K562 (cell line): ENCODE data around the gene SMG7. TPM values are rescaled to one million over a fixed set of nuclear protein-coding genes. Genes with fewer than 3 reads are reported as not detected.

Experiments used
- ATAC-seq: fragments of 200-7000 bp; cut with Tn5 transposase; 3 replicates; pipeline ENCODE4 v1.9.1; 2020; ENCODE audit warnings: moderate library complexity
- BruUV-seq: library from RNA; stranded (reverse); fragments of 400-500 nt; replicated peaks from 2 replicates; lab custom pipeline; 2021; lab: Mats Ljungman, UMichigan
- CTCF ChIA-PET: fragments of 300-600 bp; formaldehyde crosslinking; extraction: SDS; loops from one replicate; lab custom pipeline; 2021; ENCODE audit warnings: low intra/inter-chr PET ratio; lab: Yijun Ruan, JAX
- POLR2A ChIA-PET: fragments of 300-600, 350-650 bp; sonication (Branson Sonifier 250); formaldehyde crosslinking; extraction: SDS; loops from one replicate; lab custom pipeline; 2021; ENCODE audit warnings: antibody characterized with exemption, inconsistent platforms; lab: Yijun Ruan, JAX
- DNase-seq, 4 experiments: peaks; one replicate each; pipeline versions ENCODE4 v3.0.0 to v3.0.0-alpha.2; 2011 to 2018; ENCODE audit warnings: low spot score in 3 of 4, mixed read lengths in 3 of 4; ENCODE audit errors: extremely low read depth in 1 of 4
- FAIRE-seq: peaks from 2 replicates; lab custom pipeline; 2011; peaks lifted over from hg19 to GRCh38; lab: Jason Lieb, UNC
- H2AFZ ChIP-seq: 2 replicates; pipeline ENCODE4 v1.6.0; 2011; ENCODE audit warnings: low read depth, low read length, control low read depth, inconsistent platforms
- H3K27ac ChIP-seq: fragments of 200-600 bp; 3 replicates; pipeline ENCODE4 v1.8.0; 2011; ENCODE audit warnings: low read depth, mild to moderate bottlenecking, control low read depth, inconsistent platforms, low read length, moderate library complexity, mixed read lengths; ENCODE audit errors: extremely low read depth
- H3K27me3 ChIP-seq, 2 experiments: fragments of 300-600 bp in 1 of 2; 2 replicates in 1 of 2; 3 replicates in 1 of 2; pipeline versions ENCODE4 v1.6.0 to v1.8.0; 2011; ENCODE audit warnings: inconsistent platforms in 2 of 2, low read length in 2 of 2, mild to moderate bottlenecking in 1 of 2, mixed read lengths in 1 of 2, moderate library complexity in 1 of 2; ENCODE audit not compliant: control insufficient read depth in 2 of 2, insufficient read depth in 2 of 2
- H3K36me3 ChIP-seq: fragments of 300-600 bp; 3 replicates; pipeline ENCODE4 v1.8.0; 2011; ENCODE audit warnings: mild to moderate bottlenecking, low read length, inconsistent platforms; ENCODE audit not compliant: control insufficient read depth, insufficient read depth
- H3K4me1 ChIP-seq, 2 experiments: fragments of 200-600 bp in 1 of 2; replicated peaks in 1 of 2; 2 replicates in 1 of 2; 3 replicates in 1 of 2; pipeline versions ENCODE4 v1.5.1 to v1.8.0; 2011; ENCODE audit warnings: inconsistent platforms in 2 of 2, low read length in 2 of 2, mild to moderate bottlenecking in 1 of 2, mixed read lengths in 1 of 2, moderate library complexity in 1 of 2; ENCODE audit not compliant: control insufficient read depth in 2 of 2, insufficient read depth in 2 of 2
- H3K4me2 ChIP-seq: 2 replicates; pipeline ENCODE4 v1.6.1; 2011; ENCODE audit warnings: low read length, control low read depth, inconsistent platforms, mixed read lengths; ENCODE audit not compliant: insufficient read depth
- H3K4me3 ChIP-seq: fragments of 200-600 bp; sonication (generic), shearing (Covaris generic); 2 replicates; pipeline ENCODE4 v1.5.1; 2016; ENCODE audit warnings: control low read depth, inconsistent platforms
- H3K79me2 ChIP-seq: fragments of 200-600 bp; 3 replicates; pipeline ENCODE4 v1.8.0; 2011; ENCODE audit warnings: low read length, inconsistent platforms; ENCODE audit not compliant: control insufficient read depth, insufficient read depth
- H3K9ac ChIP-seq, 2 experiments: 2 replicates each; pipeline versions ENCODE4 v1.6.0 to v1.6.1; 2011; ENCODE audit warnings: low read depth in 2 of 2, low read length in 2 of 2, control low read depth in 1 of 2, inconsistent platforms in 1 of 2, mild to moderate bottlenecking in 1 of 2, mixed read lengths in 1 of 2; ENCODE audit not compliant: insufficient read depth in 1 of 2
- H3K9me1 ChIP-seq: one replicate; pipeline ENCODE4 v1.6.0; 2011; ENCODE audit warnings: inconsistent platforms, mild to moderate bottlenecking, low read length, moderate library complexity; ENCODE audit not compliant: control insufficient read depth, insufficient read depth
- H3K9me3 ChIP-seq: replicated peaks from 2 replicates; pipeline ENCODE4 v1.5.1; 2011; ENCODE audit warnings: low read depth, low read length, inconsistent platforms; ENCODE audit not compliant: control insufficient read depth, insufficient read depth
- H4K20me1 ChIP-seq: replicated peaks from 2 replicates; pipeline ENCODE4 v1.6.1; 2011; ENCODE audit warnings: low read length, inconsistent platforms, mixed read lengths; ENCODE audit not compliant: control insufficient read depth, insufficient read depth
- CEBPB ChIP-seq: fragments of 450-650 bp; IDR thresholded peaks from 2 replicates; pipeline ENCODE4 v1.6.1; 2016; ENCODE audit warnings: missing genetic modification characterization, missing compliant biosample characterization
- SMAD2 ChIP-seq: fragments of 150-350 bp; IDR thresholded peaks from 2 replicates; pipeline ENCODE4 v1.6.1; 2014; ENCODE audit warnings: low read depth, mild to moderate bottlenecking, low read length
- SNRNP70 ChIP-seq: fragments of 200-400 bp; formaldehyde crosslinking; optimal IDR thresholded peaks from 2 replicates; pipeline ENCODE3; 2017; ENCODE audit warnings: low read depth, low read length
- ZNF253 ChIP-seq: fragments of 250-450 bp; sonication (Bioruptor Pico); conservative IDR thresholded peaks from 2 replicates; pipeline ENCODE4 v1.6.1; 2021; ENCODE audit warnings: mild to moderate bottlenecking
- ZNF589 ChIP-seq: fragments of 200-800 bp; sonication (Bioruptor generic); IDR thresholded peaks from 2 replicates; pipeline ENCODE4 v1.6.1; 2016; ENCODE audit warnings: low read depth, missing genetic modification characterization, missing compliant biosample characterization
- ZNF592 ChIP-seq: fragments of 450-650 bp; IDR thresholded peaks from 2 replicates; pipeline ENCODE4 v1.6.1; 2017; ENCODE audit warnings: antibody characterized with exemption, mild to moderate bottlenecking
- WGBS: fragments of 100-300 bp; shearing (Covaris generic); methylation state at CpG from one replicate; pipeline ENCODE4 v1.1.6; 2016; ENCODE audit warnings: low coverage, mixed read lengths; ENCODE audit not compliant: insufficient coverage; ENCODE audit errors: missing lambda C conversion rate; 5-methylcytosine and 5-hydroxymethylcytosine counted together
- in situ Hi-C: fragments of 300-500 bp; cut with MboI; formaldehyde crosslinking; loops from 4 replicates; pipeline ENCODE4 v1.15.0; 2018; ENCODE audit warnings: inconsistent platforms, mixed read lengths
- intact Hi-C: fragments of 100-400 bp; cut with micrococcal nuclease; formaldehyde crosslinking; loops from 2 replicates; pipeline ENCODE4 v1.14.2; 2022
- polyA plus RNA-seq, 8 experiments: library from polyadenylated mRNA; depleted of rRNA in 4 of 8; stranded (reverse) in 5 of 8; unstranded in 3 of 8; fragments of >200 nt; fragmentation: Nextera tagmentation in 2 of 8; fragmentation: Illumina TruSeq in 1 of 8; extraction: Ambion mirVana in 2 of 8; extraction: Trizol in 1 of 8; gene quantifications; 2 replicates each; pipeline versions ENCODE4 v1.2.1 to v1.2.3, GENCODE V29; 2011 to 2014; ENCODE audit warnings: inconsistent platforms in 1 of 8, missing spikeins in 1 of 8
- total RNA-seq, 7 experiments: library from RNA; depleted of rRNA in 6 of 7; stranded (reverse); fragments of >200 nt in 6 of 7; fragmentation: Illumina TruSeq in 2 of 7; extraction: Trizol in 2 of 7; gene quantifications; 2 replicates each; pipeline versions ENCODE4 v1.2.1 to v1.2.3, GENCODE V29; 2011 to 2021; ENCODE audit warnings: low replicate concordance in 1 of 7

SMG7 gene
- total and polyA plus RNA-seq, 9 of the 15 experiments (the other 6 are each of a cell fraction or from before 2014, with no cell fraction given) = 12.4 to 74.6 (median 29.0) TPM

GRCh38 chr1:183443466-183443865, 28.8 kb upstream of the SMG7 start:
- BruUV-seq = no TSS peak
- Histone ChIP-seq H2AFZ (no peak overlapping the region), H3K27me3 (peaks cover 11 to 12% of the 10 kb centered on the region in 2 experiments; a peak in 3 of 5 replicates)
- TF ChIP-seq ZNF589 (CRISPR knock-in tag) (no peak), SMAD2 (no peak), SNRNP70 (no peak), CEBPB (tag) (peak; percentile 34; the same call in 1 of the 2 replicates), ZNF253 (CRISPR knock-in tag) (no peak), ZNF592 (no peak)
- TF ChIP-seq, all 486 proteins: peak for 1
- no peaks in the 10 kb centered on the region for H3K36me3 ChIP-seq
- H3K4me1 ChIP-seq = no peaks in the 10 kb centered on the region
- H3K4me2 ChIP-seq = no peak overlapping the region
- H3K9ac ChIP-seq = no peak overlapping the region
- no peak overlapping the region for H3K4me3 ChIP-seq
- H3K79me2 ChIP-seq = no peaks in the 10 kb centered on the region
- H4K20me1 ChIP-seq = no peaks in the 10 kb centered on the region
- no peak overlapping the region for H3K27ac ChIP-seq
- no peaks in the 10 kb centered on the region for H3K9me3 ChIP-seq
- FAIRE-seq = no peak
- WGBS = 4% methylated on average over 1 of the region's 1 CpG
- ChIA-PET POLR2A (interaction anchor here (0.6 to 1.5 kb wide), 3 partner anchors 12 to 171 kb away, joined by 3 to 4 read pairs (median 3); no protein-coding TSS in a partner anchor), CTCF (no interaction called here)
- intact Hi-C loops = no loop called here
- in situ Hi-C loops = no loop called here
- no peak for DNase-seq
- ATAC-seq = no peak
- no peaks in the 10 kb centered on the region for H3K9me1 ChIP-seq
